SK-N-SH treated with all-trans-retinoic acid at 6 μM for 48 hours (cell line): Measurements from ENCODE around the gene FBXO30.

Experiments used
- ARNTL ChIP-seq: fragments of 450-650 bp; formaldehyde crosslinking; IDR thresholded peaks from 2 replicates; pipeline ENCODE4 v1.5.0; 2020; ENCODE audit warnings: low read depth, mild to moderate bottlenecking, moderate library complexity, borderline replicate concordance
- BACH2 ChIP-seq: fragments of 250-450 bp; sonication (Bioruptor Pico); IDR thresholded peaks from 2 replicates; pipeline ENCODE4 v1.9.0; 2021; ENCODE audit warnings: mild to moderate bottlenecking, borderline replicate concordance
- ESRRG ChIP-seq: fragments of 250-450 bp; sonication (Bioruptor Pico); IDR thresholded peaks from 2 replicates; pipeline ENCODE4 v1.6.1; 2021; ENCODE audit warnings: mild to moderate bottlenecking
- ZFP3 ChIP-seq: fragments of 250-450 bp; sonication (Bioruptor Pico); IDR thresholded peaks from 2 replicates; pipeline ENCODE4 v1.5.0; 2020; ENCODE audit warnings: mild to moderate bottlenecking, moderate library complexity
- ZFP30 ChIP-seq: fragments of 450-650 bp; formaldehyde crosslinking; IDR thresholded peaks from 2 replicates; pipeline ENCODE4 v1.5.0; 2022; ENCODE audit warnings: mild to moderate bottlenecking, moderate library complexity
- ZNF70 ChIP-seq: fragments of 450-650 bp; formaldehyde crosslinking; IDR thresholded peaks from 2 replicates; pipeline ENCODE4 v1.5.0; 2020; ENCODE audit warnings: mild to moderate bottlenecking, moderate library complexity
- ZNF8 ChIP-seq: fragments of 450-650 bp; formaldehyde crosslinking; IDR thresholded peaks from 2 replicates; pipeline ENCODE4 v1.5.0; 2020; ENCODE audit warnings: mild to moderate bottlenecking, moderate library complexity
- TF ChIP-seq, protein P1 (sequence below): fragments of 250-450 bp; sonication (Bioruptor Pico); IDR thresholded peaks from 2 replicates; pipeline ENCODE4 v1.5.1; 2021; ENCODE audit warnings: mild to moderate bottlenecking, moderate library complexity
- TF ChIP-seq, protein P2 (sequence below): fragments of 250-450 bp; sonication (Bioruptor Pico); IDR thresholded peaks from 2 replicates; pipeline ENCODE4 v1.8.0; 2020; ENCODE audit warnings: mild to moderate bottlenecking, moderate library complexity, borderline replicate concordance
- TF ChIP-seq, protein P3 (sequence below): fragments of 250-450 bp; sonication (Bioruptor Pico); IDR thresholded peaks from 2 replicates; pipeline ENCODE4 v1.5.1; 2020; ENCODE audit warnings: low read depth, mild to moderate bottlenecking, moderate library complexity

DNA sequence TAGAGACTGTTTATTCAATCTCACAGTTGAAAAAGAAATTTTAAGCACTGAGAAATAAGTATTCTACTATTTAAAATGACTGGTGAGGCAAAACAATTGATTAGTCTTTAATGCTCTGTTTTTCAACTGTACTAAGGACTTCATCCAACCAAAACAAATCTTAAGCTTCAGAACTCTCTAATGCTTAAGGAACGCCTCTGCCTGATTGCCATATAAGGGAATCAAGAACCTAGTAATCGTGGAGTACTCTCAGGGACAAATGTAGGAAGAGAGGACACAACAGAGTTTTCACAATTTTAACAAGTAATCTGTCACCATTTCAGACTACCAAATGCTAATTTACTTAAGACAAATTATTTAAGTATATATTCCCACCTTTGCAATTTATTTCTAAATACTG is 16.1 kb downstream of the FBXO30 start:
- TF ChIP-seq ZFP3 (CRISPR knock-in tag) (no peak), ZFP30 (no peak), ARNTL (CRISPR knock-in tag) (no peak), ESRRG (CRISPR knock-in tag) (no peak), ZNF70 (peak; percentile 58), ZNF8 (CRISPR knock-in tag) (no peak), BACH2 (no peak)
- TF ChIP-seq, protein P1, sequence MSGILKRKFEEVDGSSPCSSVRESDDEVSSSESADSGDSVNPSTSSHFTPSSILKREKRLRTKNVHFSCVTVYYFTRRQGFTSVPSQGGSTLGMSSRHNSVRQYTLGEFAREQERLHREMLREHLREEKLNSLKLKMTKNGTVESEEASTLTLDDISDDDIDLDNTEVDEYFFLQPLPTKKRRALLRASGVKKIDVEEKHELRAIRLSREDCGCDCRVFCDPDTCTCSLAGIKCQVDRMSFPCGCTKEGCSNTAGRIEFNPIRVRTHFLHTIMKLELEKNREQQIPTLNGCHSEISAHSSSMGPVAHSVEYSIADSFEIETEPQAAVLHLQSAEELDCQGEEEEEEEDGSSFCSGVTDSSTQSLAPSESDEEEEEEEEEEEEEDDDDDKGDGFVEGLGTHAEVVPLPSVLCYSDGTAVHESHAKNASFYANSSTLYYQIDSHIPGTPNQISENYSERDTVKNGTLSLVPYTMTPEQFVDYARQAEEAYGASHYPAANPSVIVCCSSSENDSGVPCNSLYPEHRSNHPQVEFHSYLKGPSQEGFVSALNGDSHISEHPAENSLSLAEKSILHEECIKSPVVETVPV (CRISPR knock-in tag): no peak
- TF ChIP-seq, protein P2, sequence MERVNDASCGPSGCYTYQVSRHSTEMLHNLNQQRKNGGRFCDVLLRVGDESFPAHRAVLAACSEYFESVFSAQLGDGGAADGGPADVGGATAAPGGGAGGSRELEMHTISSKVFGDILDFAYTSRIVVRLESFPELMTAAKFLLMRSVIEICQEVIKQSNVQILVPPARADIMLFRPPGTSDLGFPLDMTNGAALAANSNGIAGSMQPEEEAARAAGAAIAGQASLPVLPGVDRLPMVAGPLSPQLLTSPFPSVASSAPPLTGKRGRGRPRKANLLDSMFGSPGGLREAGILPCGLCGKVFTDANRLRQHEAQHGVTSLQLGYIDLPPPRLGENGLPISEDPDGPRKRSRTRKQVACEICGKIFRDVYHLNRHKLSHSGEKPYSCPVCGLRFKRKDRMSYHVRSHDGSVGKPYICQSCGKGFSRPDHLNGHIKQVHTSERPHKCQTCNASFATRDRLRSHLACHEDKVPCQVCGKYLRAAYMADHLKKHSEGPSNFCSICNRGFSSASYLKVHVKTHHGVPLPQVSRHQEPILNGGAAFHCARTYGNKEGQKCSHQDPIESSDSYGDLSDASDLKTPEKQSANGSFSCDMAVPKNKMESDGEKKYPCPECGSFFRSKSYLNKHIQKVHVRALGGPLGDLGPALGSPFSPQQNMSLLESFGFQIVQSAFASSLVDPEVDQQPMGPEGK (CRISPR knock-in tag): no peak
- TF ChIP-seq, protein P3, sequence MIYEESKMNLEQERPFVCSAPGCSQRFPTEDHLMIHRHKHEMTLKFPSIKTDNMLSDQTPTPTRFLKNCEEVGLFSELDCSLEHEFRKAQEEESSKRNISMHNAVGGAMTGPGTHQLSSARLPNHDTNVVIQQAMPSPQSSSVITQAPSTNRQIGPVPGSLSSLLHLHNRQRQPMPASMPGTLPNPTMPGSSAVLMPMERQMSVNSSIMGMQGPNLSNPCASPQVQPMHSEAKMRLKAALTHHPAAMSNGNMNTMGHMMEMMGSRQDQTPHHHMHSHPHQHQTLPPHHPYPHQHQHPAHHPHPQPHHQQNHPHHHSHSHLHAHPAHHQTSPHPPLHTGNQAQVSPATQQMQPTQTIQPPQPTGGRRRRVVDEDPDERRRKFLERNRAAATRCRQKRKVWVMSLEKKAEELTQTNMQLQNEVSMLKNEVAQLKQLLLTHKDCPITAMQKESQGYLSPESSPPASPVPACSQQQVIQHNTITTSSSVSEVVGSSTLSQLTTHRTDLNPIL (CRISPR knock-in tag): no peak
